ENCODE results near the gene KCNH8. TPM values are rescaled to one million over a fixed set of nuclear protein-coding genes. Genes with fewer than 3 reads are reported as not detected.

Gene KCNH8
- total and polyA plus RNA-seq, 2 experiments from 2014 or later, result 0.97 to 1.1 TPM

DNA sequence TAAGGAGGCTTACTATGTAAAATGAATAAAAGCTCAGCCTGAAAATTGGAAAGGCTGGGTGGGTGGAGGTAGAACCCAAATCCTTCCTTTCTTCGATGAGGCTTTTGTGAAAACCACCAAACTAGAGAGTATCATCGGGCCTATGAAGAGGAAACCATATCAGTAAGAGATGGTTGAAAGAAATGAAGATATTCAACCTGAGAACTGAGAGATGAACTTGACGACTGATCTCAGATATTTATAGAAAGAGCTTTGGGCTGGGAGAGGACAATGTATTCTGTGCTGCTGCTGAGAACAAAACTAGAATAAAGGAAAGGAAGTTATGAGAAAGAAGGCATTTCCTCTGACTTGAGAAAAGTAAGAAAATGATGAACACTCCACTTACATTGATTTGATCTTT lies 236.6 kb downstream of the KCNH8 start:
- H3K27me3 ChIP-seq, result no peaks in the 10 kb centered on the region
- no peaks in the 10 kb centered on the region for H3K36me3 ChIP-seq (replicated peaks; ENCODE audit: insufficient read depth, low read depth)
- H3K9me2 ChIP-seq (replicated peaks; ENCODE audit: insufficient read depth), result no peaks in the 10 kb centered on the region
- no peak overlapping the region for H3K27ac ChIP-seq
- no peak overlapping the region for H3K4me2 ChIP-seq
- no peak for DNase-seq (ENCODE audit: low spot score)
- H3K9me3 ChIP-seq (ENCODE audit: low read depth), result no peaks in the 10 kb centered on the region
- TF ChIP-seq, protein P1, sequence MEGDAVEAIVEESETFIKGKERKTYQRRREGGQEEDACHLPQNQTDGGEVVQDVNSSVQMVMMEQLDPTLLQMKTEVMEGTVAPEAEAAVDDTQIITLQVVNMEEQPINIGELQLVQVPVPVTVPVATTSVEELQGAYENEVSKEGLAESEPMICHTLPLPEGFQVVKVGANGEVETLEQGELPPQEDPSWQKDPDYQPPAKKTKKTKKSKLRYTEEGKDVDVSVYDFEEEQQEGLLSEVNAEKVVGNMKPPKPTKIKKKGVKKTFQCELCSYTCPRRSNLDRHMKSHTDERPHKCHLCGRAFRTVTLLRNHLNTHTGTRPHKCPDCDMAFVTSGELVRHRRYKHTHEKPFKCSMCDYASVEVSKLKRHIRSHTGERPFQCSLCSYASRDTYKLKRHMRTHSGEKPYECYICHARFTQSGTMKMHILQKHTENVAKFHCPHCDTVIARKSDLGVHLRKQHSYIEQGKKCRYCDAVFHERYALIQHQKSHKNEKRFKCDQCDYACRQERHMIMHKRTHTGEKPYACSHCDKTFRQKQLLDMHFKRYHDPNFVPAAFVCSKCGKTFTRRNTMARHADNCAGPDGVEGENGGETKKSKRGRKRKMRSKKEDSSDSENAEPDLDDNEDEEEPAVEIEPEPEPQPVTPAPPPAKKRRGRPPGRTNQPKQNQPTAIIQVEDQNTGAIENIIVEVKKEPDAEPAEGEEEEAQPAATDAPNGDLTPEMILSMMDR (IDR thresholded peaks at IDR 0.05; ENCODE audit: poor library complexity), result no peak
- TF ChIP-seq EZH2phosphoT487 (IDR thresholded peaks at IDR 0.05; ENCODE audit: low read depth, severe bottlenecking, unreplicated experiment), result no peak
- no peak for TF ChIP-seq EZH2 (IDR thresholded peaks at IDR 0.05; ENCODE audit: borderline replicate concordance)
- no peak overlapping the region for H3K4me3 ChIP-seq
- no peak overlapping the region for H2AFZ ChIP-seq
- H3K79me2 ChIP-seq, result no peaks in the 10 kb centered on the region
- WGBS (ENCODE audit: low lambda C conversion rate, missing lambda C conversion rate), result 88% methylated on average over 3 of the region's 3 CpGs
- H3K4me1 ChIP-seq (ENCODE audit: insufficient read depth), result no peaks in the 10 kb centered on the region
- no peaks in the 10 kb centered on the region for H4K20me1 ChIP-seq (ENCODE audit: insufficient read depth, poor library complexity, severe bottlenecking)

DNA sequence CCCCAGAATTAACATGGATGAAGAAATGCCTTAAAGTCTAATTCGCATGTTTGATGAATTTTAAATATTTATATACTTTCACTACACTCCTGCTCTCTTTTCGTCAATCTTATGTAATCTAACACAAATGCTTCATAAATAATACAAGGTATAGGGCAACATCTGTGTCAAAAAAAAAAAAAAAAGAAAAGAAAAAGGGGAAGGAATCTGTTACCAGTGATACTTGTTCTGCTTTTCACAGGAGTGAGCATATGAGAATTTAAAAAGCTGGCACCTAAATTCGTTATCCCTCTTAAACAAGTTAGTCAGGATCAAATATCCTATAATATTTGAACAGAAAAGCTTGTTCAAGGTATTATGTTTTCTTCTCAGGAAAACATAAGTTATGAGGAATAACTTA lies 243.8 kb downstream of the KCNH8 start:
- Histone ChIP-seq H3K9me3 (ENCODE audit: low read depth) (no peaks in the 10 kb centered on the region), H3K4me3 (no peak overlapping the region), H3K9me2 (replicated peaks; ENCODE audit: insufficient read depth) (no peaks in the 10 kb centered on the region), H3K79me2 (no peaks in the 10 kb centered on the region), H3K4me2 (no peak overlapping the region), H3K27me3 (no peaks in the 10 kb centered on the region), H3K27ac (no peak overlapping the region), H3K36me3 (replicated peaks; ENCODE audit: insufficient read depth, low read depth) (no peaks in the 10 kb centered on the region), H3K4me1 (ENCODE audit: insufficient read depth) (no peaks in the 10 kb centered on the region), H2AFZ (no peak overlapping the region), H4K20me1 (ENCODE audit: insufficient read depth, poor library complexity, severe bottlenecking) (no peaks in the 10 kb centered on the region)
- DNase-seq (ENCODE audit: low spot score), result no peak
- 92% methylated on average over 3 of the region's 3 CpGs for WGBS (ENCODE audit: low lambda C conversion rate, missing lambda C conversion rate)
- TF ChIP-seq EZH2 (IDR thresholded peaks at IDR 0.05; ENCODE audit: borderline replicate concordance) (no peak), EZH2phosphoT487 (IDR thresholded peaks at IDR 0.05; ENCODE audit: low read depth, severe bottlenecking, unreplicated experiment) (no peak)
- TF ChIP-seq, protein P1 (IDR thresholded peaks at IDR 0.05; ENCODE audit: poor library complexity), result no peak

DNA sequence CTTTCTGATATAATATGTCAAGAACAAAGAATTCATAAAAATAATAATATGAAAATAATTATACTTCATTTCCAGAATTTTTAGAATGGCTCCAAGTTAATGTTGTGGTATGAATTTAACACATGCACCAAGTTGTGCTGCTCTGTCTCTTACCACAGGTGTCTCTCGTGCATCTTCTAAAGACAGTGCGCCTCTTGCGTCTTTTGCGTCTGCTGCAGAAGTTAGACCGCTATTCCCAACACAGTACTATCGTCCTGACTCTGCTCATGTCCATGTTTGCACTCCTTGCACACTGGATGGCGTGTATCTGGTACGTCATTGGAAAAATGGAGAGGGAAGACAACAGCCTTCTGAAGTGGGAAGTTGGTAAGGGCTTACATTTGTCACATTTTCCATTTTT lies 246.6 kb downstream of the KCNH8 start:
- H3K27ac ChIP-seq, result no peak overlapping the region
- no peaks in the 10 kb centered on the region for H3K36me3 ChIP-seq (replicated peaks; ENCODE audit: insufficient read depth, low read depth)
- H3K9me3 ChIP-seq (ENCODE audit: low read depth), result no peaks in the 10 kb centered on the region
- no peak overlapping the region for H3K4me3 ChIP-seq
- H2AFZ ChIP-seq, result no peak overlapping the region
- H3K9me2 ChIP-seq (replicated peaks; ENCODE audit: insufficient read depth), result no peaks in the 10 kb centered on the region
- no peaks in the 10 kb centered on the region for H4K20me1 ChIP-seq (ENCODE audit: insufficient read depth, poor library complexity, severe bottlenecking)
- no peak overlapping the region for H3K4me2 ChIP-seq
- H3K79me2 ChIP-seq, result no peaks in the 10 kb centered on the region
- H3K27me3 ChIP-seq, result no peaks in the 10 kb centered on the region
- 96% methylated on average over 8 of the region's 8 CpGs for WGBS (ENCODE audit: low lambda C conversion rate, missing lambda C conversion rate)
- TF ChIP-seq EZH2phosphoT487 (IDR thresholded peaks at IDR 0.05; ENCODE audit: low read depth, severe bottlenecking, unreplicated experiment) (no peak), EZH2 (IDR thresholded peaks at IDR 0.05; ENCODE audit: borderline replicate concordance) (no peak)
- TF ChIP-seq, protein P1 (IDR thresholded peaks at IDR 0.05; ENCODE audit: poor library complexity), result no peak
- DNase-seq (ENCODE audit: low spot score), result no peak
- H3K4me1 ChIP-seq (ENCODE audit: insufficient read depth), result no peaks in the 10 kb centered on the region

DNA sequence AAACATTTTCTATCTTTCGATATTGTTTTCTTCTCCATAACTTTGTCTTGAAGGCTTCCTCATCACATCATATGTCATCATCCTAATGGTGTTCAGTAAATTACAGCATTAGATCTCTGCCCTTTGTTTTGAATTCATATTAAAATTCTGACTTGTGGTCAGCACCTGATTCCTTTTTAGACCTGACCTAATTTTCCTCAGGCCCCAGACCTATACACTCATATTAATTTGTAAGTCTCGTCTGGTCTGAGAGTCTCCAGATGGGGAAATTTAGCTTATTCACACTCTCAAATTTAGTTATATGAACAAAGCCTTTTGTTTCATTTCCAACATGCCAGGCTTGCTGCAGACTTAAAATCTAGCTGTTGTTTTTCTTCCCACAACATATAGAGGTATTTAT lies 248.4 kb downstream of the KCNH8 start:
- H3K36me3 ChIP-seq (replicated peaks; ENCODE audit: insufficient read depth, low read depth), result no peaks in the 10 kb centered on the region
- 83% methylated on average over 2 of the region's 2 CpGs for WGBS (ENCODE audit: low lambda C conversion rate, missing lambda C conversion rate)
- DNase-seq (ENCODE audit: low spot score), result no peak

More for the DNA sequence above, 248.4 kb downstream of the KCNH8 start:
- Histone ChIP-seq H2AFZ (no peak overlapping the region), H3K79me2 (no peaks in the 10 kb centered on the region), H4K20me1 (ENCODE audit: insufficient read depth, poor library complexity, severe bottlenecking) (no peaks in the 10 kb centered on the region), H3K4me3 (no peak overlapping the region), H3K27me3 (no peaks in the 10 kb centered on the region), H3K27ac (no peak overlapping the region), H3K4me1 (ENCODE audit: insufficient read depth) (no peaks in the 10 kb centered on the region), H3K4me2 (no peak overlapping the region), H3K9me2 (replicated peaks; ENCODE audit: insufficient read depth) (no peaks in the 10 kb centered on the region), H3K9me3 (ENCODE audit: low read depth) (no peaks in the 10 kb centered on the region)
- TF ChIP-seq EZH2 (IDR thresholded peaks at IDR 0.05; ENCODE audit: borderline replicate concordance) (no peak), EZH2phosphoT487 (IDR thresholded peaks at IDR 0.05; ENCODE audit: low read depth, severe bottlenecking, unreplicated experiment) (no peak)
- TF ChIP-seq, protein P1 (IDR thresholded peaks at IDR 0.05; ENCODE audit: poor library complexity), result no peak
